Skeletal muscle cell (primary cell): ENCODE measurements around the gene NDE1.
"Not testable (repeated sequence)": the region's sequence is repeated elsewhere in the genome, so short reads cannot be mapped to it uniquely, and the experiment has no call there.

Experiments
- DNase-seq: peaks from one replicate; pipeline ENCODE4 v3.0.0-alpha.2; 2010; ENCODE audit warnings: low read depth
- H3K4me3 ChIP-seq: 2 replicates; pipeline ENCODE4 v1.5.1; 2011; ENCODE audit warnings: low read depth, mild to moderate bottlenecking, control low read depth, low read length, moderate library complexity

NDE1 gene

DNA sequence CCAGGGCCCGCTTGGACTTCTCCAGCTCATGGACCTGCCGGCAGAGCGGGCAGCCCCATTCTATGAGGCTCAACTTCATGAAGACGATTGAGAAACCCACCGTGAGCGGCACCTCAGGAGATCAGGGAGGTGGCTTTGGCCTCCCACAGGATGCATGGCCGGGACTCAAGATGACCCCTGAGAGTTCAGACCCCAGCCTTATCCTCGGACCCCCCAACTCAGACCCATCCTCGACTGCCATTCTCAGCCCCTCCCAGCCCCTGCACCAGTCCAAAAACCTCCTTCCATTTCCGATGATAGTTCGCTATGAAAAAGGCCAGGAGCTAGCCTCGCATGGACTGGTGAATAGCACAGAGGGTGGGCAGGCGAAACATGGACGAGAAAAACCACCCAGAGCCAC lies 71.0 kb downstream of the NDE1 start:
- H3K4me3 ChIP-seq: no peak overlapping the region
- DNase-seq: no peak

DNA sequence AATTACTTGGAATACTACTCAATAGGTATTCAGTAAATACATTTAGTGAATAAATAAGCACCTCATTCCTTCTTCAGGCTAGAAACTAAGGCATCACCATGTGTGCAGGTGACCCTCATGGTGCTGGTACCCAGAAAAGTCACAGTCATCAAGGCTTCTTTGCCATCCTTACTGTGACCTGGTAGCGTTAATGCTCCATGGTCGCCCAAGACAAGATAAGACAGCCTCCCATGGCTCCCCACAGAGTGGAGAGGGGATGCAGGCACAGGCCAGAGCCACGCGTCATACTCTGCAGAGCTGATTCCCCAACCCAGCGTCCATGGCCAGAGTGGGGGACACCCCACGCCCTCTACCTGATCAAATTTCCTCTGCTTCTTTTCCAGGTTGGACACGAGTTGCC lies 73.8 kb downstream of the NDE1 start:
- no peak overlapping the region for H3K4me3 ChIP-seq
- no peak for DNase-seq

DNA sequence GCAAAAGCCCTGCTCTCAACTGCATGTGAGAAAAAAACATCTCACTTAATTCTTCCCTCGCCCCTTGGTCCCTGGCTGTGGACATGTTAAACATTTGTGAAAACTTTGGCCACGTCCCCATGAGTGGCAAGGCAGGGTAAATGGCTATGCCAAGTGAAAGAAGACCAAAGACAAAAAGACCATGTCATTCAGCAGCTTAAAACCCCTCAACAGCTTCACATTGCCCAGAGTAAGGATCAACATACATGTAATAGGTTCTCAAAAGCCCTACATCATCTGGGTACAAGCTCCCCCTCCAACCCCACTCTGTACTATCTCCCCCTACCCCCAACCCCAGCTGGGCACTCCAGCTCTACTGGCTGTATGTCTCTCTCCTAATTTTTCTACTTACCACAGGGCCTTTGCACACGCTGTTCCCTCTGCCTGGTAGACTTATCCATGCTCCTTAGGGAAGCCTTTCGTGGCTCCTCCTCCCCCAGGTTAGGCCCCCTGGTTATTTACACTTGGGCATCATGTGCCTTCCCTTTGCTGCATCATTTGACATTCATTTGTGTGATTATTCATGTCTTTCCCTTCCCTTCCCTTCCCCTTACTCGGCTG lies 75.7 kb downstream of the NDE1 start:
- no peak for DNase-seq
- no peak overlapping the region for H3K4me3 ChIP-seq

DNA sequence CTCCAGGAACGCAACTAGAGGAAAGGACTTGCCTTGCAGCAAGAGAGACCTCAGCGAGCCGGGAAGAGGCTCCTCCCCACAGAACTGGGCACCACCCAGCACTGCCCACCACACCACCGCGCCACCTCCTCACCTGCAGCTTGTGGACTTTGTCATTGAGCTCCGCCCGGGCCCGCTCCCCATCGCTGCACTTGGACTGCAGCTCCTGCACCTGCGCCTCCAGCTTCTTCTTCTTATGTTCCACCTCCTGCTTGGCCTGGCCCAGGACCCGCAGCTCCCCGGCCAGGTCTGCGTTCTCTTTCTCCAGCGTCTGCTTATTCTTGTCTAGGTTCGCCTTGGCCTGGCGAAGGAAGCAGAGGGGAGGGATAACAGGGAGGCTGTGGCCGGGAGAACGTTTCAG lies 76.7 kb downstream of the NDE1 start:
- DNase-seq: no peak
- no peak overlapping the region for H3K4me3 ChIP-seq

GRCh38 chr16:15727697-15728096 lies 77.7 kb downstream of the NDE1 start:
- not testable (repeated sequence) for DNase-seq, H3K4me3 ChIP-seq

DNA sequence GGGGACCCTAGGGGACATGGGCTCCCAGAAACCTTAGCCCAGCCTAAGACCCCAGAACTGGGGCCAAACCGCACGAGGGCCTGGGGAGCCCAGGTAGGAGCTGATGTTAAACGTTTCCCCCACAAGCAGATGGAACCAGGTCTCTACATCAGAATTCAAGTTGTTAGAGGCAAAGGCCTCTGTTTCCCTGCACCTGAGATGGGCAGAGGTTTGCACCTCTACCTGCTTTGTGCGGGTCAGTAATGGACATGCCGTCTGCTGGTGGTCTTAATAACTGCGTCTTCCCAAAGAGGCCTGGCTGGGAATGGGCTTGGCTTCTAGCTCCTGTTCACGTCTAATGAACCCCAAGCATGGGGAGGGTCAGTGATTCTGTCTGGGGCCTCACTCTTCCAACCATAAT lies 79.1 kb downstream of the NDE1 start:
- no peak for DNase-seq
- H3K4me3 ChIP-seq: no peak overlapping the region

DNA sequence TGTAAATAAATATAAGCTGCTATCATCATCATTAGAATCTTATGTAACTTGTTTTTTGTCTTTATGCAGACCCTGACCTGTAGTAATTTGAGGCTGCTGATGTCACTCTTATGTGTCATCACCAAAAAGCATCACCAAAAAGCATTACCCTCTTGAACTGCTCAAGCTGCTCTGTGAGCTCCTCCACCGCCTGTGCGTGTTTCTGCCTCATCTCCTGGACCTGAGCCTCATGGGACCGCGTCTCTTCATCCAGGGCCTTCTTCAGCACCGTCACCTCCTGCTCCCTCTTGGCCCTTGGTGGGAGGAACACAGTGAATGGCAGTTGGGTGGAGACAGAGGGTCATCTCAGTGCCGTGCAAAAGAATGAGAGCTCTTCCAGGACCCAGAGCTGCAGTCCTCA lies 82.4 kb downstream of the NDE1 start:
- no peak for DNase-seq
- H3K4me3 ChIP-seq: no peak overlapping the region

DNA sequence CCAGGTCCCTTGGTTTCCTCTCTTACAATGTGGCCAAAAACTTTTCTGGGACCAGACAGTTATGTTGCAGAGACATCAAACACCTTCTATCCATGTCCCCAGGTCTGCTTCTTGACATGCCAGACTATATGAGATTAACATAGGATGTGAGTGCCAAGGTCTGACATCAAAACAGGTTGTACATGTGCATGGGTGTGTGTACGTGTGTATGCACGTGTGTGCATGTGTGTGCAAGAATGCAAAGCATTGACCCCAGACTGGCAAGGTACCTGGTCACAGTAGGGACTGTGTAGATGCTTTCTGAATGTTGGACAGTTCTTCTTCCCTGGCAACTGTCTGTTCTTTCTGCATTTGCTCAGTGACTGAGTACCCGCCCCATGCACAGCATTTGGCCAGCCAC lies 85.6 kb downstream of the NDE1 start:
- no peak overlapping the region for H3K4me3 ChIP-seq
- no peak for DNase-seq

GRCh38 chr16:15736529-15736928 lies 86.5 kb downstream of the NDE1 start:
- H3K4me3 ChIP-seq: no peak overlapping the region
- DNase-seq: no peak

- H3K4me3 ChIP-seq: no peak overlapping the region
- no peak for DNase-seq
These were observed 87.1 kb downstream of the NDE1 start for GRCh38 chr16:15737140-15737644.

- H3K4me3 ChIP-seq: no peak overlapping the region
- no peak for DNase-seq
These were observed 89.4 kb downstream of the NDE1 start for GRCh38 chr16:15739464-15739863.

- H3K4me3 ChIP-seq: no peak overlapping the region
- no peak for DNase-seq
These were observed 89.9 kb downstream of the NDE1 start for GRCh38 chr16:15739950-15740349.

DNA sequence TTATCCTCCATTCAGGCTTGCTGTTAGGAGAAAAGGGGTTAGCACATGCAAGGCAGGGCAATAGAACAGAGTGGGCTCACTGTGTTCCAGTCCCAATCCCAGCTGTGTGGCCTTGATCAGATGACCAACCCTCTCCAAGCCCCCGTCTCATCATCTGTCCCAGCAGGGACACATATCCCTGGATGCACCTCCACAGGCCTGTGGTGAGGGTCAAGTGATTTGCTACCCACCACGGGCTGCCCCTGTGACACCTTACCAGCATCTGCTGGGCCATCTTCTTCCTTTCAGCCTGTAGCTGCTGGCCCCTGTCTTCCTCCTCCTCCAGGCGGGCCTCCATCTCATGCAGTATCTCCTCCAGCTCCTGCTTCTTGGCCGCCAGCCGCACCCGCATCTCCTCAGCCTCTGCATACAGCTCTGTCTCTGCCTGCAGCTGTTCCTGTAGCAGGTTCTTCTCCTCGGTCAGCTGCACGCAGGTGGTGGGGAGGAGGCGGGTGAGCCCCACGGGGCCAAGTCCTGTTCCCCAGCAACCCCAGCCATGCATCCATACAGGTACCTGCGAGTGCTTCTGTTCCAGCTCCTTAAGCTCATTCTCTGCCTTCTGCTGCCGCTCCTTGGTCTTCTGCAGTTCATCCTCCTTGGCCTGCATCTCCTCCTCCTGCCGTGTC lies 91.3 kb downstream of the NDE1 start:
- DNase-seq: no peak
- H3K4me3 ChIP-seq: no peak overlapping the region

DNA sequence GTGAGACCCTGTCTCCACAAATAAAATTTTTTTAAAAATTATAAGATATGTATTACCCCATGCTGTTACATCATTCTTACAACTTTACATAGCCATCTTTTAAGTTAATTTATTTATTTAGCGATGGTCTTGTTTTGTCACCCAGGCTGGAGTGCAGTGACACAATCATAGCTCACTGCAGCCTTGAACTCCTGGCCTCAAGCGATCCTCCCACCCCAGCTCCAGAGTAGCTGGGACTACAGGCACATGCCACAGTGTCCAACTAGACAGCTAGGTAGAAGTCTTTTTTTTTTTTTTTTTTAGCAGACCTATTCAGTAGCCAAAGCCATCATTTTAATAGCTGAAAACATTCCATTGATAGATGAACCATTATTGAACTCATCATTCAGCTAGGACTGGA lies 92.7 kb downstream of the NDE1 start:
- DNase-seq: no peak
- H3K4me3 ChIP-seq: no peak overlapping the region

GRCh38 chr16:15743657-15744056 lies 93.6 kb downstream of the NDE1 start:
- no peak for DNase-seq
- H3K4me3 ChIP-seq: no peak overlapping the region

DNA sequence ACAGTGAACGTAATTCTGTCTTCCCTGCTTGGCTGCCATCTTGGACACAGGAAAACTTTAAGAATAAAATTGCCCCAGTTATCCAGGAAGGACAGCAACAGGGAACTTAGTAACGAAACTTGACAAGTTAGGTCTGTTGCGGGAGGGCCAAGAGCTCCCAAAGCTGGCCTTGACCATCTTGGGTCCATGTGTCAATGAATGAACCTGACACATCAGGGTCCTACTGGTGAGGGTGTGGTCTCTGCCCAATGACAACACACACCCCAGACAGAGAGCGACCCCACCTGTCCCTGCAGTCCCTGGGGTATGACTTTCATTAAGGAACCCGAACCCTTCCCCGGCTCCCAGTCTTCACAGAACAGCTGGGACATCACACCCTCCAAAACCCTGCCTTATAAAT lies 96.3 kb downstream of the NDE1 start:
- no peak overlapping the region for H3K4me3 ChIP-seq
- no peak for DNase-seq

DNA sequence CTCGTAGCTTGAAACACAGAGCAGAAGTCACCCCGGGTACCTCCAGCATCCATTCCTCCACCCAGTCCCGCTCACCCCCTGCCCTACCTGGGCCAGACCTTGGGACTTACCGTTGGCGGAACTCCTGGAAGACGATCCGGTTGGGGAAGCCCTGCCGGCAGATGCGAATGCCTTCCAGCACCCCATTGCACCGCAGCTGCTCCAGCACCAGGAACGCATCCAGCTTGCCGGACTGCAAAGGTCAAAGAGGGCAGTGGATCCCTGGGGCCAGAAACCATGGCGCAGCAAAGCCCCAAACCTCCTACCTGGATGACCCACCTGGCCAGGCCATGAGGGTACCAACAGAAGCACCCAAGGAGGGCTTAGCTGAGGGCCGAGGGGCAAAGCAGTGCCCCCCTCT lies 97.9 kb downstream of the NDE1 start:
- H3K4me3 ChIP-seq: no peak overlapping the region

GRCh38 chr16:15748654-15749053 lies 98.6 kb downstream of the NDE1 start:
- DNase-seq: no peak
- H3K4me3 ChIP-seq: no peak overlapping the region

More for the DNA sequence above, 97.9 kb downstream of the NDE1 start:
- DNase-seq: no peak

DNA sequence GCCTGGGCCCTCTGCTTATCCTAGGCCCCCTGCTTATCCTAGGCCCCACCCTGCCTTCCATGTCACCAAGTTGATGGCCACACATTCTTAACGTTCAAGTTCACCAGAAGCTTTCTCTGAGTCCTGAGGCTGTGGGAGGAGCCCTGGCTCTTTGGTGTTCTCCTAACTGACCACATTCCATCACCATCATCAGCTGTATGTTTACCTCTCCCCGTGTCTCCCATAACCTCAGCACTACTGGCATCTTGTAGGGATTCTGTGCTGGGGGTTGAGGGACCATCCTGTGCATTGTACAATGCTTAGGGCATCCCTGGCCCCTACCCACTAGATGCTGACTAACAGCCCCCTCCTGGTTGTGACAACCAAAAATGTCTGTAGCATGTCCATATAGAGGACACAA lies 99.3 kb downstream of the NDE1 start:
- no peak for DNase-seq
- H3K4me3 ChIP-seq: no peak overlapping the region

GRCh38 chr16:15749985-15750384 lies 99.9 kb downstream of the NDE1 start:
- no peak for DNase-seq
- no peak overlapping the region for H3K4me3 ChIP-seq

DNA sequence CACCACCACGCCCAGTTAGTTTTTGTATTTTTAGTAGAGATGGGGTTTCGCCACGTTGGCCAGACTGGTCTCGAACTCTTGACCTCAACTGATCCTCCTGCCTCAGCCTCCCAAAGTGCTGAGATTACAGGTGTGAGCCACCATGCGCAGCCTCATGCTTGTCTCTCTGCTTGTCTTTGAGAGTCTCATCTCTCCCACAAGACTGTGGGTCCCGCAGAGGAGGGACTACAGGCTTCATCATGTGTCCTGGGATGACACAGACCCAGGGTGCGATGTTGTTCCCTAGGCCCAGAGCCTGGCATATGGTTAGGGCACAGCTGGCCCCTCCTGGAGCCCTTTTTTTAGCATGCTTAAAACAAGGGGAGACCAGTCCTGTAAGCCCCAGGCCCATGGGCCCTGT lies 101.9 kb downstream of the NDE1 start:
- no peak overlapping the region for H3K4me3 ChIP-seq
- no peak for DNase-seq
